ENCODE data around the gene GMIP. TPM values are rescaled to one million over a fixed set of nuclear protein-coding genes. Genes with fewer than 3 reads are reported as not detected.
"Not testable (repeated sequence)": the region's sequence is repeated elsewhere in the genome, so short reads cannot be mapped to it uniquely, and the experiment has no call there.

Gene GMIP, protein sequence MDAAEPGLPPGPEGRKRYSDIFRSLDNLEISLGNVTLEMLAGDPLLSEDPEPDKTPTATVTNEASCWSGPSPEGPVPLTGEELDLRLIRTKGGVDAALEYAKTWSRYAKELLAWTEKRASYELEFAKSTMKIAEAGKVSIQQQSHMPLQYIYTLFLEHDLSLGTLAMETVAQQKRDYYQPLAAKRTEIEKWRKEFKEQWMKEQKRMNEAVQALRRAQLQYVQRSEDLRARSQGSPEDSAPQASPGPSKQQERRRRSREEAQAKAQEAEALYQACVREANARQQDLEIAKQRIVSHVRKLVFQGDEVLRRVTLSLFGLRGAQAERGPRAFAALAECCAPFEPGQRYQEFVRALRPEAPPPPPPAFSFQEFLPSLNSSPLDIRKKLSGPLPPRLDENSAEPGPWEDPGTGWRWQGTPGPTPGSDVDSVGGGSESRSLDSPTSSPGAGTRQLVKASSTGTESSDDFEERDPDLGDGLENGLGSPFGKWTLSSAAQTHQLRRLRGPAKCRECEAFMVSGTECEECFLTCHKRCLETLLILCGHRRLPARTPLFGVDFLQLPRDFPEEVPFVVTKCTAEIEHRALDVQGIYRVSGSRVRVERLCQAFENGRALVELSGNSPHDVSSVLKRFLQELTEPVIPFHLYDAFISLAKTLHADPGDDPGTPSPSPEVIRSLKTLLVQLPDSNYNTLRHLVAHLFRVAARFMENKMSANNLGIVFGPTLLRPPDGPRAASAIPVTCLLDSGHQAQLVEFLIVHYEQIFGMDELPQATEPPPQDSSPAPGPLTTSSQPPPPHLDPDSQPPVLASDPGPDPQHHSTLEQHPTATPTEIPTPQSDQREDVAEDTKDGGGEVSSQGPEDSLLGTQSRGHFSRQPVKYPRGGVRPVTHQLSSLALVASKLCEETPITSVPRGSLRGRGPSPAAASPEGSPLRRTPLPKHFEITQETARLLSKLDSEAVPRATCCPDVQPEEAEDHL
- polyA plus RNA-seq (2013, experiment 1 of 2) = 10.7 TPM
- 9.9 TPM for polyA plus RNA-seq (2013, experiment 2 of 2)

- Histone ChIP-seq H2AFZ (ENCODE audit: low read depth, low read length) (peak within 1 kb of the TSS; percentile 46), H3K18ac (ENCODE audit: low read depth in 1 of 2, low read length in 2 of 2) (peak within 1 kb of the TSS; percentile 56 to 84)
- under 1% methylated on average over 46 of the region's 50 CpGs for WGBS
Measured at GRCh38 chr19:19643158-19644053, at the start of gene GMIP. Gene GMIP (minus strand): TSS chr19:19643657. CDS start chr19:19643529, 128 bp downstream.

GRCh38 chr19:19691683-19692082 lies 48.2 kb upstream of the GMIP start:
- Histone ChIP-seq H2BK5ac (ENCODE audit: low read depth, low read length, poor library complexity, severe bottlenecking) (no peak overlapping the region), H3K9ac (ENCODE audit: low read length) (no peak overlapping the region), H3K79me1 (replicated peaks; ENCODE audit: low read length, poor library complexity, severe bottlenecking) (no peaks in the 10 kb centered on the region), H3K4me1 (ENCODE audit: control insufficient read depth, insufficient read depth, low read depth, low read length) (no peaks in the 10 kb centered on the region), H3K14ac (ENCODE audit: low read length in 2 of 2) (no peak overlapping the region), H3K18ac (ENCODE audit: low read depth in 1 of 2, low read length in 2 of 2) (no peak overlapping the region), H3K4ac (ENCODE audit: low read depth in 1 of 2, low read length in 2 of 2) (no peak overlapping the region), H3K27me3 (ENCODE audit: control insufficient read depth in 1 of 2, insufficient read depth in 1 of 2, low read length in 2 of 2) (no peaks in the 10 kb centered on the region), H4K91ac (ENCODE audit: low read length) (no peak overlapping the region), H2AFZ (ENCODE audit: low read depth, low read length) (no peak overlapping the region), H3K4me2 (ENCODE audit: low read length, poor library complexity, severe bottlenecking) (no peak overlapping the region), H3K27ac (ENCODE audit: low read length, poor library complexity, severe bottlenecking) (no peak overlapping the region), H3K9me3 (ENCODE audit: control insufficient read depth, low read length) (peaks cover 26% of the 10 kb centered on the region), H2AK5ac (ENCODE audit: low read length, severe bottlenecking) (no peak overlapping the region), H4K8ac (ENCODE audit: low read length) (no peak overlapping the region), H2BK15ac (ENCODE audit: low read depth, poor library complexity, severe bottlenecking) (no peak overlapping the region), H2BK120ac (ENCODE audit: low read depth, low read length) (no peak overlapping the region), H2BK12ac (ENCODE audit: low read length in 2 of 2) (no peak overlapping the region), H3K36me3 (ENCODE audit: control insufficient read depth in 1 of 2, insufficient read depth in 2 of 2, low read depth in 1 of 2, low read length in 2 of 2) (no peaks in the 10 kb centered on the region), H3K23ac (ENCODE audit: low read length in 2 of 2) (no peak overlapping the region), H3K4me3 (ENCODE audit: insufficient read depth in 1 of 2, low read depth in 1 of 2, low read length in 2 of 2) (peak overlapping the region in 1 of 2 experiments; percentile 6)
- 80% methylated on average over 9 of the region's 10 CpGs for WGBS
- DNase-seq = no peak

More at GRCh38 chr19:19643158-19644053, at the start of gene GMIP:
- H4K8ac ChIP-seq (ENCODE audit: low read length) = peak within 1 kb of the TSS; percentile 56
- DNase-seq = peak; percentile 53
- H2AK5ac ChIP-seq (ENCODE audit: low read length, severe bottlenecking) = no peak within 1 kb of the TSS
- peak within 1 kb of the TSS; percentile 87 for H2BK15ac ChIP-seq (ENCODE audit: low read depth, poor library complexity, severe bottlenecking)
- H3K27me3 ChIP-seq (ENCODE audit: control insufficient read depth in 1 of 2, insufficient read depth in 1 of 2, low read length in 2 of 2) = no peaks in the 10 kb centered on the region
- H3K9me3 ChIP-seq (ENCODE audit: control insufficient read depth, low read length) = no peaks in the 10 kb centered on the region
- peaks cover 44 to 54% of the 10 kb centered on the region in 2 experiments for H3K36me3 ChIP-seq (ENCODE audit: control insufficient read depth in 1 of 2, insufficient read depth in 2 of 2, low read depth in 1 of 2, low read length in 2 of 2)
- H2BK12ac ChIP-seq (ENCODE audit: low read length in 2 of 2) = peak within 1 kb of the TSS in 1 of 2 experiments; percentile 24
- H3K4me2 ChIP-seq (ENCODE audit: low read length, poor library complexity, severe bottlenecking) = peak within 1 kb of the TSS; percentile 82
- H3K4me3 ChIP-seq (ENCODE audit: insufficient read depth in 1 of 2, low read depth in 1 of 2, low read length in 2 of 2) = peak within 1 kb of the TSS; percentile 81 to 92
- peak within 1 kb of the TSS in 1 of 2 experiments; percentile 64 for H3K23ac ChIP-seq (ENCODE audit: low read length in 2 of 2)
- H3K27ac ChIP-seq (ENCODE audit: low read length, poor library complexity, severe bottlenecking) = no peak within 1 kb of the TSS
- peak within 1 kb of the TSS; percentile 74 for H2BK120ac ChIP-seq (ENCODE audit: low read depth, low read length)
- peak within 1 kb of the TSS; percentile 4 for H2BK5ac ChIP-seq (ENCODE audit: low read depth, low read length, poor library complexity, severe bottlenecking)
- peak within 1 kb of the TSS in 1 of 2 experiments; percentile 91 for H3K4ac ChIP-seq (ENCODE audit: low read depth in 1 of 2, low read length in 2 of 2)
- peak within 1 kb of the TSS; percentile 84 for H4K91ac ChIP-seq (ENCODE audit: low read length)
- peak within 1 kb of the TSS; percentile 89 for H3K9ac ChIP-seq (ENCODE audit: low read length)
- H3K14ac ChIP-seq (ENCODE audit: low read length in 2 of 2) = peak within 1 kb of the TSS in 1 of 2 experiments; percentile 6
- peaks cover 16% of the 10 kb centered on the region for H3K79me1 ChIP-seq (replicated peaks; ENCODE audit: low read length, poor library complexity, severe bottlenecking)
- H3K4me1 ChIP-seq (ENCODE audit: control insufficient read depth, insufficient read depth, low read depth, low read length) = peaks cover 9% of the 10 kb centered on the region

DNA sequence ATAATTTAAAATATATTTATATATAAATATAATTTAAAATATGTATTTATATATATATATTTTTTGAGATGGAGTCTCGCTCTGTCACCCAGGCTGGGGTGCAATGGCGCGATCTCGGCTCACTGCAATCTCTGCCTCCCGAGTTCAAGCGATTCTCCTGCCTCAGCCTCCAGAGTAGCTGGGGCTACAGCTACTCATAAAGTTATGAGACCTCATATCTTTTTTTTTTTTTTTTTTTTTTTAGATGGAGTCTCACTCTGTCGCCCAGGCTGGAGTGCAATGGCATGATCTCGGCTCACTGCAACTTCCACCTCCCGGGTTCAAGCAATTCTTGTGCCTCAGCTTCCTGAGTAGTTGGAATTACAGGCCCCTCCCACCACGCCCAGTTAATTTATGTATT lies 45.6 kb upstream of the GMIP start:
- H3K14ac ChIP-seq (ENCODE audit: low read length in 2 of 2); H3K4me2 ChIP-seq (ENCODE audit: low read length, poor library complexity, severe bottlenecking); H3K23ac ChIP-seq (ENCODE audit: low read length in 2 of 2); DNase-seq; H3K4me1 ChIP-seq (ENCODE audit: control insufficient read depth, insufficient read depth, low read depth, low read length); H4K91ac ChIP-seq (ENCODE audit: low read length); H3K4me3 ChIP-seq (ENCODE audit: insufficient read depth in 1 of 2, low read depth in 1 of 2, low read length in 2 of 2); H2BK120ac ChIP-seq (ENCODE audit: low read depth, low read length); H4K8ac ChIP-seq (ENCODE audit: low read length); H2BK15ac ChIP-seq (ENCODE audit: low read depth, poor library complexity, severe bottlenecking); H2AFZ ChIP-seq (ENCODE audit: low read depth, low read length); H3K36me3 ChIP-seq (ENCODE audit: control insufficient read depth in 1 of 2, insufficient read depth in 2 of 2, low read depth in 1 of 2, low read length in 2 of 2); H3K9ac ChIP-seq (ENCODE audit: low read length); H2AK5ac ChIP-seq (ENCODE audit: low read length, severe bottlenecking); H2BK5ac ChIP-seq (ENCODE audit: low read depth, low read length, poor library complexity, severe bottlenecking); H3K4ac ChIP-seq (ENCODE audit: low read depth in 1 of 2, low read length in 2 of 2); H3K79me1 ChIP-seq (replicated peaks; ENCODE audit: low read length, poor library complexity, severe bottlenecking); H3K27ac ChIP-seq (ENCODE audit: low read length, poor library complexity, severe bottlenecking); H3K18ac ChIP-seq (ENCODE audit: low read depth in 1 of 2, low read length in 2 of 2); H3K27me3 ChIP-seq (ENCODE audit: control insufficient read depth in 1 of 2, insufficient read depth in 1 of 2, low read length in 2 of 2); H2BK12ac ChIP-seq (ENCODE audit: low read length in 2 of 2): not testable (repeated sequence)
- WGBS = 95% methylated on average over 8 of the region's 10 CpGs
- peaks cover 21% of the 10 kb centered on the region for H3K9me3 ChIP-seq (ENCODE audit: control insufficient read depth, low read length)
